Thoracic aorta (tissue), 2 donors: ENCODE measurements around the gene WWC1. TPM values are rescaled to one million over a fixed set of nuclear protein-coding genes. Genes with fewer than 3 reads are reported as not detected.

Experiments used
- ATAC-seq: fragments of 150-250 bp; one replicate; pipeline ENCODE4 v1.8.0; 2017; ENCODE audit warnings: low read depth; ENCODE audit not compliant: insufficient number of reproducible peaks, low FRiP score
- DNase-seq: peaks from one replicate; pipeline ENCODE4 v3.0.0-alpha.2; 2020; ENCODE audit warnings: low spot score
- H3K27ac ChIP-seq, 2 donors: fragments of 200-600 bp; sonication (generic); 1 replicate in 1 of 2; 2 replicates in 1 of 2; pipeline ENCODE4 v1.5.1; 2016; ENCODE audit warnings: mild to moderate bottlenecking in 2 of 2, moderate library complexity in 2 of 2
- H3K27me3 ChIP-seq: fragments of 200-600 bp; sonication (generic); replicated peaks from 2 replicates; pipeline ENCODE4 v1.6.0; 2016; ENCODE audit warnings: mild to moderate bottlenecking; ENCODE audit not compliant: insufficient read depth
- H3K36me3 ChIP-seq: fragments of 200-600 bp; sonication (generic); one replicate; pipeline ENCODE4 v1.5.1; 2016
- H3K4me1 ChIP-seq, 2 donors: fragments of 200-600 bp; sonication (generic); 1 replicate in 1 of 2; 2 replicates in 1 of 2; pipeline versions ENCODE4 v1.5.1 to v1.6.0; 2016; ENCODE audit warnings: low read depth in 2 of 2, mild to moderate bottlenecking in 1 of 2; ENCODE audit not compliant: control insufficient read depth in 1 of 2
- H3K4me3 ChIP-seq: fragments of 200-600 bp; sonication (generic); 2 replicates; pipeline ENCODE4 v1.5.1; 2016; ENCODE audit warnings: mild to moderate bottlenecking
- H3K9me3 ChIP-seq: fragments of 200-600 bp; sonication (generic); 2 replicates; pipeline ENCODE4 v1.5.1; 2016
- CTCF ChIP-seq: fragments of 200-600 bp; sonication (generic); IDR thresholded peaks from one replicate; pipeline ENCODE4 v1.5.1; 2019; ENCODE audit warnings: antibody characterized with exemption
- total RNA-seq, 2 donors: library from RNA; depleted of rRNA; stranded (reverse); fragments of >200 nt; gene quantifications; one replicate each; pipeline versions ENCODE4 v1.1.0 to v1.2.3, GENCODE V29; 2016

WWC1 gene
- total RNA-seq, 2 donors from 2014 or later: 3.6 TPM; not detected in 1

DNA sequence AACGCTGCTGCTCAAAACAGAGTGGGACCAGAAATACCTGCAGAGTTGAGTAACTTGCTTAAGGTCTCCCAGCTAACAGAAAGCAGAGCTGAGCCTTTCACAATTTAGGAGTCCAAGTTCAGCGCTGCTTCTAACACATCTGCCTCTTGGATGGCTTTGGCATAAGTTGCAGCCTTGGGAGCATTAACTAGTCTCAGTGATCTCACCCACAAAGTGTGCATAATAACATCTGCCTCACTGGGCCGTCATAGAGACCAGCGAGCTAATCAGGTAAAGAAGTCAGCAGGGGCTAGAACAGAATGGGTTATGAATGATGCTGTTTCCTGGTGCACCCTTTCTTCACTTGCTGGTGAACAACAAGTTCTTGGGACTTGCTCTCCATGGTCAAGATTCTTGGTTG lies 36.5 kb downstream of the WWC1 start:
- H3K27ac ChIP-seq: no peak overlapping the region
- DNase-seq: no peak
- H3K27me3 ChIP-seq: no peaks in the 10 kb centered on the region
- no peaks in the 10 kb centered on the region for H3K4me1 ChIP-seq
- no peak overlapping the region for H3K4me3 ChIP-seq
- H3K9me3 ChIP-seq: no peaks in the 10 kb centered on the region
- no peaks in the 10 kb centered on the region for H3K36me3 ChIP-seq
- TF ChIP-seq CTCF: no peak
- no peak for ATAC-seq

- DNase-seq (no peak), ATAC-seq (no peak)
- no peaks in the 10 kb centered on the region for H3K4me1 ChIP-seq
- no peak for TF ChIP-seq CTCF
- H3K27me3 ChIP-seq: no peaks in the 10 kb centered on the region
- H3K36me3 ChIP-seq: no peaks in the 10 kb centered on the region
- H3K27ac ChIP-seq: no peak overlapping the region
- no peaks in the 10 kb centered on the region for H3K9me3 ChIP-seq
- no peak overlapping the region for H3K4me3 ChIP-seq
These were observed 37.4 kb downstream of the WWC1 start for GRCh38 chr5:168328814-168329213.

- no peak for ATAC-seq
These were observed 37.9 kb downstream of the WWC1 start for GRCh38 chr5:168329302-168329701.

GRCh38 chr5:168332042-168332441 lies 40.6 kb downstream of the WWC1 start:
- H3K9me3 ChIP-seq: no peaks in the 10 kb centered on the region
- H3K4me1 ChIP-seq: no peaks in the 10 kb centered on the region
- no peak for TF ChIP-seq CTCF
- ATAC-seq: no peak
- no peak overlapping the region for H3K4me3 ChIP-seq
- no peak for DNase-seq
- no peak overlapping the region for H3K27ac ChIP-seq
- H3K36me3 ChIP-seq: no peaks in the 10 kb centered on the region
- no peaks in the 10 kb centered on the region for H3K27me3 ChIP-seq

More at GRCh38 chr5:168329302-168329701, 37.9 kb downstream of the WWC1 start:
- Histone ChIP-seq H3K36me3 (no peaks in the 10 kb centered on the region), H3K27me3 (no peaks in the 10 kb centered on the region), H3K9me3 (no peaks in the 10 kb centered on the region), H3K4me3 (no peak overlapping the region), H3K4me1 (no peaks in the 10 kb centered on the region), H3K27ac (no peak overlapping the region)
- DNase-seq: no peak
- no peak for TF ChIP-seq CTCF

GRCh38 chr5:168334280-168334679 lies 42.8 kb downstream of the WWC1 start:
- ATAC-seq (no peak), DNase-seq (no peak)
- Histone ChIP-seq H3K4me3 (no peak overlapping the region), H3K27me3 (no peaks in the 10 kb centered on the region), H3K36me3 (no peaks in the 10 kb centered on the region), H3K4me1 (no peaks in the 10 kb centered on the region), H3K27ac (no peak overlapping the region), H3K9me3 (no peaks in the 10 kb centered on the region)
- TF ChIP-seq CTCF: no peak
